CD14-positive monocyte (primary cell): ENCODE data around the gene GTF2H1. TPM values are rescaled to one million over a fixed set of nuclear protein-coding genes. Genes with fewer than 3 reads are reported as not detected.

ENCODE experiments used
- DNase-seq, 3 donors: peaks; one replicate each; pipeline ENCODE4 v3.0.0-alpha.2; 2011 to 2022
- H2AFZ ChIP-seq: 2 replicates; pipeline ENCODE4 v1.6.0; 2012; ENCODE audit warnings: mild to moderate bottlenecking, low read depth, low read length, inconsistent platforms; ENCODE audit not compliant: insufficient read depth, poor library complexity, severe bottlenecking
- H3K27ac ChIP-seq, 2 donors: 1 replicate in 1 of 2; 2 replicates in 1 of 2; pipeline ENCODE4 v1.5.1; 2012 to 2013; ENCODE audit warnings: low read length in 2 of 2, control low read depth in 1 of 2, inconsistent platforms in 1 of 2, low read depth in 1 of 2, mild to moderate bottlenecking in 1 of 2
- H3K27me3 ChIP-seq, 2 donors: one replicate each; pipeline versions ENCODE4 v1.6.0 to v1.6.1; 2011 to 2013; ENCODE audit warnings: low read length in 2 of 2; ENCODE audit not compliant: control insufficient read depth in 2 of 2, insufficient read depth in 2 of 2
- H3K36me3 ChIP-seq, 2 donors: replicated peaks in 1 of 2; 1 replicate in 1 of 2; 2 replicates in 1 of 2; pipeline versions ENCODE4 v1.5.1 to v1.6.1; 2012 to 2013; ENCODE audit warnings: low read length in 2 of 2, control low read depth in 1 of 2, inconsistent platforms in 1 of 2, mild to moderate bottlenecking in 1 of 2; ENCODE audit not compliant: insufficient read depth in 2 of 2, control insufficient read depth in 1 of 2
- H3K4me1 ChIP-seq, 2 donors: 1 replicate in 1 of 2; 2 replicates in 1 of 2; pipeline versions ENCODE4 v1.5.1 to v1.6.1; 2012 to 2013; ENCODE audit warnings: low read length in 2 of 2, control low read depth in 1 of 2, inconsistent platforms in 1 of 2, mild to moderate bottlenecking in 1 of 2, moderate library complexity in 1 of 2; ENCODE audit not compliant: insufficient read depth in 2 of 2, control insufficient read depth in 1 of 2
- H3K4me2 ChIP-seq: replicated peaks from 2 replicates; pipeline ENCODE3; 2012; ENCODE audit warnings: low read length, moderate library complexity, mild to moderate bottlenecking; ENCODE audit not compliant: poor library complexity, severe bottlenecking; ENCODE audit errors: extremely low read depth
- H3K4me3 ChIP-seq, 3 experiments: fragments of 200-600 bp in 1 of 3; sonication (generic) in 1 of 3; replicated peaks in 1 of 3; 1 replicate in 2 of 3; 2 replicates in 1 of 3; pipeline ENCODE4 v1.5.1; 2011 to 2013; ENCODE audit warnings: low read length in 3 of 3, mild to moderate bottlenecking in 3 of 3, control low read depth in 2 of 3, low read depth in 2 of 3, inconsistent platforms in 1 of 3, moderate library complexity in 1 of 3
- H3K79me2 ChIP-seq: 2 replicates; pipeline ENCODE4 v1.6.0; 2012; ENCODE audit warnings: mild to moderate bottlenecking, control low read depth, inconsistent platforms, low read length, moderate library complexity; ENCODE audit not compliant: insufficient read depth
- H3K9ac ChIP-seq: 2 replicates; pipeline ENCODE4 v1.6.0; 2017; ENCODE audit warnings: low read length, mild to moderate bottlenecking; ENCODE audit not compliant: insufficient read depth, poor library complexity, severe bottlenecking
- H3K9me3 ChIP-seq, 2 donors: replicated peaks in 1 of 2; 1 replicate in 1 of 2; 2 replicates in 1 of 2; pipeline versions ENCODE4 v1.5.1 to v1.6.1; 2012 to 2013; ENCODE audit warnings: low read length in 2 of 2, control low read depth in 1 of 2; ENCODE audit not compliant: control insufficient read depth in 1 of 2, insufficient read depth in 1 of 2
- H4K20me1 ChIP-seq: 2 replicates; pipeline ENCODE4 v1.6.0; 2012; ENCODE audit warnings: mild to moderate bottlenecking, low read length, control low read depth, moderate library complexity; ENCODE audit not compliant: insufficient read depth
- H3K27ac Mint-ChIP-seq, 7 donors: one replicate each; pipeline ENCODE4 v1.8.0; 2020; ENCODE audit warnings: mild to moderate bottlenecking in 7 of 7, mixed read lengths in 7 of 7, moderate library complexity in 6 of 7, inconsistent platforms in 2 of 7
- H3K27me3 Mint-ChIP-seq, 3 donors: one replicate each; pipeline ENCODE4 v1.8.0; 2021 to 2022; ENCODE audit warnings: low read depth in 3 of 3, mild to moderate bottlenecking in 3 of 3, mixed read lengths in 3 of 3, moderate library complexity in 3 of 3, inconsistent platforms in 1 of 3
- H3K36me3 Mint-ChIP-seq, 2 donors: one replicate each; pipeline ENCODE4 v1.8.0; 2020; ENCODE audit warnings: mixed read lengths in 2 of 2, inconsistent platforms in 1 of 2, mild to moderate bottlenecking in 1 of 2
- H3K4me1 Mint-ChIP-seq: one replicate; pipeline ENCODE4 v1.8.0; 2020; ENCODE audit warnings: mild to moderate bottlenecking, mixed read lengths
- H3K4me3 Mint-ChIP-seq, 2 donors: one replicate each; pipeline ENCODE4 v1.8.0; 2020; ENCODE audit warnings: mild to moderate bottlenecking in 2 of 2, mixed read lengths in 2 of 2, moderate library complexity in 1 of 2
- H3K9me3 Mint-ChIP-seq, 7 donors: one replicate each; pipeline ENCODE4 v1.8.0; 2020 to 2022; ENCODE audit warnings: mixed read lengths in 7 of 7, mild to moderate bottlenecking in 6 of 7, moderate library complexity in 6 of 7, inconsistent platforms in 2 of 7
- WGBS: methylation state at CpG from one replicate; pipeline ENCODE4 v1.1.5; 2013; ENCODE audit warnings: missing lambda C conversion rate; ENCODE audit not compliant: insufficient coverage; 5-methylcytosine and 5-hydroxymethylcytosine counted together
- intact Hi-C, 2 donors: fragments of 100-400 bp; cut with micrococcal nuclease; formaldehyde crosslinking; loops; one replicate each; pipeline versions ENCODE4 v1.15.0 to v1.15.1; 2023
- polyA plus RNA-seq, 3 donors: library from polyadenylated mRNA; depleted of rRNA in 1 of 3; unstranded in 2 of 3; stranded (reverse) in 1 of 3; fragments of 300-500 nt in 2 of 3; fragments of >200 nt in 1 of 3; fragmentation: Illumina TruSeq in 2 of 3; gene quantifications; 1 replicate in 2 of 3; 2 replicates in 1 of 3; pipeline ENCODE4 v1.2.3, GENCODE V29; 2012 to 2021
- TF ChIP-seq, protein P1 (sequence below): fragments of 200-600 bp; IDR thresholded peaks from one replicate; pipeline ENCODE4 v1.8.0; 2022; ENCODE audit warnings: antibody characterized with exemption, mild to moderate bottlenecking

Gene GTF2H1
- polyA plus RNA-seq, 3 donors = 23.0 to 26.6 (median 26.2) TPM

DNA sequence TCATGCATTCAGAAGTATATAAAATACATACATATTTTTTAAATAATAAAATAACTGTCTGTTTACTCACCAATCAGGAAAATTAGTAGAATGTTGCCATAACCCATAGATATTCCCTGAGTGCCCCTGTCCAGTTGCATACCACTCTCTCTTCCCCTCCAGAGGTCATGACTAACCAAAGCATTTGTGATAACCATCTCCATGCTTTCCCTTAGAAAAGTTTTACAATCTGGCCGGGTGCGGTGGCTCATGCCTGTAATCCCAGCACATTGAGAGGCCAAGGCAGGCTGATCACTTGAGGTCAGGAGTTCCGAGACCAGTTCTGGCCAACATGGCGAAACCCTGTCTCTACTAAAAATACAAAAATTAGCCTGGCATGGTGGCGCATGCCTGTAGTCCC is 38.8 kb downstream of the GTF2H1 start:
- no peak overlapping the region for H3K27ac Mint-ChIP-seq
- peaks cover 71 to 86% of the 10 kb centered on the region in 2 donors for H3K36me3 Mint-ChIP-seq

DNA sequence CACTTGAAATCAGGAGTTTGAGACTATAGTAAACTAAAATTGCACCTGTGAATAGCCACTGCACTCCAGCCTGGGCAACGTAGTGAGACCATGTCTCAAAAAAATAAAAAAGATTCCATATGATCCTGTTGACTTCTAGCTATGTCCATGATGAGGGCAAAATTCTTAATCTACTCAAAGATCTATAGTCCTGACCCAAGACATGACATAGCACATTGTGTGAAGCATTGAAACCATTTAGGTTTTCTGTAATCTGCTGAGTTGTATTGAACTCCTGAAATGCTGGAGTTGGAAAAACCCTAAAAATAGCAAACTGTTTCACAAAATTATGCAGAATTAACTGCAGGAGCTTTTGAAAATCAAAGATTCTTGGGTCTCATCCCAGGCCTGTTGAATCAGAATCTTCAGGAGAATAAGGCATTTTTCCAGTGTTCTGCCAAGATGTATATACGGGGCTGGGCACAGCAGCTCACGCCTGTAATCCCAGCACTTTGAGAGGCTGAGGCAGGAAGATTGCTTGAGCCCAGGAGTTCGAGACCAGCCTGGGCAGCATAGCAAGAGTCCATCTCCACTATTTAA is 42.2 kb downstream of the GTF2H1 start:
- TF ChIP-seq, protein P1, sequence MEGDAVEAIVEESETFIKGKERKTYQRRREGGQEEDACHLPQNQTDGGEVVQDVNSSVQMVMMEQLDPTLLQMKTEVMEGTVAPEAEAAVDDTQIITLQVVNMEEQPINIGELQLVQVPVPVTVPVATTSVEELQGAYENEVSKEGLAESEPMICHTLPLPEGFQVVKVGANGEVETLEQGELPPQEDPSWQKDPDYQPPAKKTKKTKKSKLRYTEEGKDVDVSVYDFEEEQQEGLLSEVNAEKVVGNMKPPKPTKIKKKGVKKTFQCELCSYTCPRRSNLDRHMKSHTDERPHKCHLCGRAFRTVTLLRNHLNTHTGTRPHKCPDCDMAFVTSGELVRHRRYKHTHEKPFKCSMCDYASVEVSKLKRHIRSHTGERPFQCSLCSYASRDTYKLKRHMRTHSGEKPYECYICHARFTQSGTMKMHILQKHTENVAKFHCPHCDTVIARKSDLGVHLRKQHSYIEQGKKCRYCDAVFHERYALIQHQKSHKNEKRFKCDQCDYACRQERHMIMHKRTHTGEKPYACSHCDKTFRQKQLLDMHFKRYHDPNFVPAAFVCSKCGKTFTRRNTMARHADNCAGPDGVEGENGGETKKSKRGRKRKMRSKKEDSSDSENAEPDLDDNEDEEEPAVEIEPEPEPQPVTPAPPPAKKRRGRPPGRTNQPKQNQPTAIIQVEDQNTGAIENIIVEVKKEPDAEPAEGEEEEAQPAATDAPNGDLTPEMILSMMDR = no peak
- H3K4me1 ChIP-seq = peaks cover 10 to 15% of the 10 kb centered on the region in 2 donors
- DNase-seq = no peak
- peaks cover 57 to 86% of the 10 kb centered on the region in 2 donors for H3K36me3 ChIP-seq
- no peaks in the 10 kb centered on the region for H3K27me3 ChIP-seq
- Mint-ChIP-seq H3K9me3 (no peaks in the 10 kb centered on the region), H3K4me3 (no peak overlapping the region), H3K4me1 (peaks cover 12% of the 10 kb centered on the region), H3K27me3 (no peaks in the 10 kb centered on the region), H3K27ac (peak overlapping the region in 1 of 7 donors; percentile 18), H3K36me3 (peaks cover 57 to 77% of the 10 kb centered on the region in 2 donors)
- H3K4me3 ChIP-seq = no peak overlapping the region
- no peak overlapping the region for H3K9ac ChIP-seq
- H3K4me2 ChIP-seq = no peak overlapping the region
- WGBS = 93% methylated on average over 2 of the region's 4 CpGs
- no peaks in the 10 kb centered on the region for H3K79me2 ChIP-seq
- no peaks in the 10 kb centered on the region for H3K9me3 ChIP-seq
- intact Hi-C loops = loop anchor here in 1 of 2 donors (5.0 kb wide), 1 partner anchor 32 kb away; no protein-coding TSS in a partner anchor
- H3K27ac ChIP-seq = no peak overlapping the region
- no peaks in the 10 kb centered on the region for H4K20me1 ChIP-seq
- H2AFZ ChIP-seq = no peak overlapping the region

More for the DNA sequence above, 38.8 kb downstream of the GTF2H1 start:
- H3K4me1 Mint-ChIP-seq = peaks cover 7% of the 10 kb centered on the region
- no peaks in the 10 kb centered on the region for H4K20me1 ChIP-seq
- no peak overlapping the region for H3K4me3 ChIP-seq
- no peak overlapping the region for H3K27ac ChIP-seq
- H3K4me1 ChIP-seq = peaks cover 2 to 8% of the 10 kb centered on the region in 2 donors
- H3K4me3 Mint-ChIP-seq = no peak overlapping the region
- H3K9ac ChIP-seq = no peak overlapping the region
- no peak overlapping the region for H3K4me2 ChIP-seq
- WGBS = 100% methylated on average over 3 of the region's 5 CpGs
- no peaks in the 10 kb centered on the region for H3K79me2 ChIP-seq
- H3K9me3 ChIP-seq = no peaks in the 10 kb centered on the region
- H3K9me3 Mint-ChIP-seq = no peaks in the 10 kb centered on the region
- peaks cover 89 to 99% of the 10 kb centered on the region in 2 donors for H3K36me3 ChIP-seq
- intact Hi-C loops = no loop called here
- TF ChIP-seq, protein P1 = no peak
- no peaks in the 10 kb centered on the region for H3K27me3 Mint-ChIP-seq
- H3K27me3 ChIP-seq = no peaks in the 10 kb centered on the region
- H2AFZ ChIP-seq = no peak overlapping the region
- no peak for DNase-seq
